IMR-90 (cell line): ENCODE results near the gene LRRC47. TPM values are rescaled to one million over a fixed set of nuclear protein-coding genes. Genes with fewer than 3 reads are reported as not detected.

ENCODE experiments used
- ATAC-seq: fragments of 200-7000 bp; cut with Tn5 transposase; 2 replicates; pipeline ENCODE4 v1.9.1; 2020; ENCODE audit warnings: low read depth, mild to moderate bottlenecking, moderate library complexity
- BruUV-seq: library from RNA; stranded (reverse); fragments of 400-500 nt; replicated peaks from 2 replicates; lab custom pipeline; 2021; lab: Mats Ljungman, UMichigan
- CTCF ChIA-PET: fragments of 300-600 bp; formaldehyde crosslinking; extraction: SDS; loops from one replicate; lab custom pipeline; 2021; ENCODE audit warnings: antibody characterized with exemption; lab: Yijun Ruan, JAX
- POLR2A ChIA-PET: fragments of 300-600 bp; sonication (Branson Sonifier 250); formaldehyde crosslinking; loops from one replicate; lab custom pipeline; 2022; ENCODE audit warnings: antibody characterized with exemption; ENCODE audit not compliant: unreplicated experiment; lab: Charles Lee
- DNase-seq: peaks from one replicate; pipeline ENCODE4 v3.0.0; 2013
- H2AFZ ChIP-seq: replicated peaks from 2 replicates; pipeline ENCODE3; 2013; ENCODE audit warnings: low read length, mild to moderate bottlenecking; ENCODE audit not compliant: poor library complexity
- H2AK5ac ChIP-seq: 2 replicates; pipeline ENCODE4 v1.6.1; 2013; ENCODE audit warnings: low read depth, low read length, inconsistent platforms
- H2AK9ac ChIP-seq: replicated peaks from 2 replicates; pipeline ENCODE3; 2013; ENCODE audit warnings: mild to moderate bottlenecking, low read depth, low read length, moderate library complexity; ENCODE audit not compliant: poor library complexity
- H2BK120ac ChIP-seq: 2 replicates; pipeline ENCODE4 v1.6.1; 2013; ENCODE audit warnings: low read depth, low read length, inconsistent platforms
- H2BK15ac ChIP-seq: 3 replicates; pipeline ENCODE4 v1.6.1; 2013; ENCODE audit warnings: low read depth, low read length, inconsistent platforms
- H2BK20ac ChIP-seq: 2 replicates; pipeline ENCODE4 v1.6.1; 2013; ENCODE audit warnings: low read depth, mild to moderate bottlenecking, inconsistent platforms, low read length, moderate library complexity
- H2BK5ac ChIP-seq: 2 replicates; pipeline ENCODE4 v1.6.1; 2013; ENCODE audit warnings: mild to moderate bottlenecking, low read depth, low read length, inconsistent platforms; ENCODE audit not compliant: poor library complexity, severe bottlenecking
- H3K14ac ChIP-seq: replicated peaks from 2 replicates; pipeline ENCODE4 v1.6.1; 2013; ENCODE audit warnings: low read depth, low read length, inconsistent platforms
- H3K18ac ChIP-seq: 2 replicates; pipeline ENCODE4 v1.6.1; 2013; ENCODE audit warnings: low read depth, low read length, control low read depth
- H3K23ac ChIP-seq: 2 replicates; pipeline ENCODE4 v1.6.1; 2013; ENCODE audit warnings: low read depth, low read length, inconsistent platforms
- H3K27ac ChIP-seq: 2 replicates; pipeline ENCODE4 v1.5.1; 2013; ENCODE audit warnings: mild to moderate bottlenecking, control low read depth, low read length; ENCODE audit not compliant: insufficient read depth
- H3K27me3 ChIP-seq: 2 replicates; pipeline ENCODE4 v1.6.1; 2013; ENCODE audit warnings: low read length; ENCODE audit not compliant: control insufficient read depth, insufficient read depth
- H3K36me3 ChIP-seq: 2 replicates; pipeline ENCODE4 v1.6.1; 2013; ENCODE audit warnings: low read length, mixed read lengths; ENCODE audit not compliant: control insufficient read depth, insufficient read depth
- H3K4ac ChIP-seq: 2 replicates; pipeline ENCODE4 v1.6.1; 2013; ENCODE audit warnings: low read depth, low read length, inconsistent platforms
- H3K4me1 ChIP-seq: 2 replicates; pipeline ENCODE4 v1.6.1; 2013; ENCODE audit warnings: low read length, mixed read lengths; ENCODE audit not compliant: control insufficient read depth, insufficient read depth
- H3K4me2 ChIP-seq: 2 replicates; pipeline ENCODE4 v1.6.1; 2013; ENCODE audit warnings: low read depth, mild to moderate bottlenecking, control low read depth, low read length, moderate library complexity
- H3K4me3 ChIP-seq: 2 replicates; pipeline ENCODE4 v1.5.1; 2013; ENCODE audit warnings: low read depth, mild to moderate bottlenecking, control low read depth, low read length, moderate library complexity; ENCODE audit not compliant: insufficient read depth
- H3K56ac ChIP-seq: 2 replicates; pipeline ENCODE4 v1.6.1; 2013; ENCODE audit warnings: low read length, inconsistent platforms; ENCODE audit not compliant: insufficient read depth; ENCODE audit errors: extremely low read depth
- H3K79me1 ChIP-seq, 2 experiments: 2 replicates each; pipeline ENCODE4 v1.6.1; 2013; ENCODE audit warnings: low read length in 2 of 2, inconsistent platforms in 1 of 2, low read depth in 1 of 2
- H3K9ac ChIP-seq: 2 replicates; pipeline ENCODE4 v1.6.1; 2013; ENCODE audit warnings: low read depth, low read length, control low read depth
- H3K9me1 ChIP-seq: 2 replicates; pipeline ENCODE4 v1.6.1; 2013; ENCODE audit warnings: low read length, inconsistent platforms; ENCODE audit not compliant: insufficient read depth
- H3K9me3 ChIP-seq: 2 replicates; pipeline ENCODE4 v1.6.1; 2013; ENCODE audit warnings: low read length; ENCODE audit not compliant: control insufficient read depth, insufficient read depth
- H4K20me1 ChIP-seq: 2 replicates; pipeline ENCODE4 v1.6.1; 2013; ENCODE audit warnings: low read length, inconsistent platforms; ENCODE audit not compliant: insufficient read depth
- H4K5ac ChIP-seq: 2 replicates; pipeline ENCODE4 v1.6.1; 2013; ENCODE audit warnings: mild to moderate bottlenecking, low read depth, low read length, control low read depth
- H4K8ac ChIP-seq, 2 experiments: 2 replicates each; pipeline ENCODE4 v1.6.1; 2013; ENCODE audit warnings: low read depth in 2 of 2, low read length in 2 of 2, control low read depth in 1 of 2, inconsistent platforms in 1 of 2
- H4K91ac ChIP-seq: 2 replicates; pipeline ENCODE4 v1.6.1; 2013; ENCODE audit warnings: low read depth, low read length, inconsistent platforms; ENCODE audit not compliant: insufficient read depth
- SMC3 ChIP-seq: fragments of 150-350 bp; IDR thresholded peaks from 2 replicates; pipeline ENCODE4 v1.6.1; 2016; ENCODE audit warnings: low read depth, mild to moderate bottlenecking, antibody characterized with exemption, low read length, moderate library complexity
- WGBS, 2 experiments: methylation state at CpG; one replicate each; pipeline versions ENCODE4 v1.1.5 to v1.1.7; 2013; ENCODE audit warnings: missing lambda C conversion rate in 2 of 2; ENCODE audit not compliant: insufficient read length in 1 of 2; ENCODE audit errors: extremely low coverage in 2 of 2; 5-methylcytosine and 5-hydroxymethylcytosine counted together
- dilution Hi-C: fragments of 300-500 bp; cut with HindIII; formaldehyde crosslinking; loops from one replicate; pipeline ENCODE4 v1.14.3; 2018; ENCODE audit warnings: low sequenced_read_pairs; ENCODE audit not compliant: unreplicated experiment
- in situ Hi-C: fragments of 300-500 bp; cut with MboI; formaldehyde crosslinking; loops from 3 replicates; pipeline ENCODE4 v1.14.3; 2019; ENCODE audit warnings: low sequenced_read_pairs, inconsistent platforms, mixed read lengths
- intact Hi-C: fragments of 100-400 bp; cut with micrococcal nuclease; formaldehyde crosslinking; loops from 2 replicates; pipeline ENCODE4 v1.10.0; 2022
- polyA plus RNA-seq, 3 experiments: library from polyadenylated mRNA; depleted of rRNA; stranded (reverse); fragments of >200 nt; gene quantifications; 2 replicates each; pipeline ENCODE4 v1.2.3, GENCODE V29; 2012; ENCODE audit warnings: low replicate concordance in 1 of 3
- total RNA-seq: library from RNA; depleted of rRNA; stranded (reverse); fragments of >200 nt; gene quantifications from 2 replicates; pipeline ENCODE4 v1.2.3, GENCODE V29; 2012

The LRRC47 gene
- total and polyA plus RNA-seq, 2 of the 4 experiments (the other 2 are of a cell fraction): 15.2 to 19.7 TPM

GRCh38 chr1:3763351-3764125 lies 32.8 kb downstream of the LRRC47 start:
- H4K8ac ChIP-seq: no peak overlapping the region
- ChIA-PET POLR2A (no interaction called here), CTCF (no interaction called here)
- ATAC-seq (no peak), DNase-seq (no peak)
- H3K9ac ChIP-seq: no peak overlapping the region
- in situ Hi-C loops: no loop called here
- peaks cover 2% of the 10 kb centered on the region for H3K9me3 ChIP-seq
- H2AFZ ChIP-seq: no peak overlapping the region
- no peaks in the 10 kb centered on the region for H3K4me1 ChIP-seq
- H3K4me2 ChIP-seq: no peak overlapping the region
- H3K27me3 ChIP-seq: peaks cover 23% of the 10 kb centered on the region
- no peak overlapping the region for H2BK15ac ChIP-seq
- no peak overlapping the region for H3K23ac ChIP-seq
- no peak overlapping the region for H3K14ac ChIP-seq
- no peak for TF ChIP-seq SMC3
- intact Hi-C loops: no loop called here
- no peak overlapping the region for H2BK20ac ChIP-seq
- no peak overlapping the region for H2AK5ac ChIP-seq
- H2AK9ac ChIP-seq: no peak overlapping the region
- H3K4me3 ChIP-seq: no peak overlapping the region
- BruUV-seq: no TSS peak
- no peaks in the 10 kb centered on the region for H3K36me3 ChIP-seq
- H3K18ac ChIP-seq: no peak overlapping the region
- H3K56ac ChIP-seq: no peak overlapping the region
- no peaks in the 10 kb centered on the region for H3K79me1 ChIP-seq
- dilution Hi-C loops: no loop called here
- H3K4ac ChIP-seq: no peak overlapping the region
- no peaks in the 10 kb centered on the region for H4K20me1 ChIP-seq
- no peak overlapping the region for H4K5ac ChIP-seq
- WGBS, 2 experiments: 80% methylated on average over 17 of the region's 31 CpGs; no CpG with 5 or more reads in 1 of the 2 experiments
- no peak overlapping the region for H3K27ac ChIP-seq
- no peaks in the 10 kb centered on the region for H3K9me1 ChIP-seq
- H4K91ac ChIP-seq: no peak overlapping the region
- H2BK5ac ChIP-seq: no peak overlapping the region
- no peak overlapping the region for H2BK120ac ChIP-seq
